Testis (tissue), 2 donors: Measurements from ENCODE around the gene INA.
"Not testable (repeated sequence)": the region's sequence is repeated elsewhere in the genome, so short reads cannot be mapped to it uniquely, and the experiment has no call there.

Experiments used
- CTCF ChIP-seq, 3 experiments: fragments of 450-650 bp in 2 of 3; fragments of 200-600 bp in 1 of 3; sonication (generic) in 1 of 3; IDR thresholded peaks; one replicate each; pipeline ENCODE4 v1.5.1; 2016 to 2019; ENCODE audit warnings: antibody characterized with exemption in 3 of 3, mild to moderate bottlenecking in 2 of 3, moderate library complexity in 1 of 3
- POLR2A ChIP-seq: fragments of 450-650 bp; IDR thresholded peaks from one replicate; pipeline ENCODE4 v1.6.1; 2017; ENCODE audit warnings: antibody characterized with exemption, mild to moderate bottlenecking, moderate library complexity

- not testable (repeated sequence) for TF ChIP-seq CTCF (IDR thresholded peaks at IDR 0.05); POLR2A
Measured at GRCh38 chr10:103245587-103245986, 31.4 kb upstream of the INA start, which contains the start of gene RPEL1.
